Measurements from ENCODE around the gene MORN2. TPM values are rescaled to one million over a fixed set of nuclear protein-coding genes. Genes with fewer than 3 reads are reported as not detected.

The MORN2 gene
- total RNA-seq, 1 donor from 2014 or later: 26.4 TPM

DNA sequence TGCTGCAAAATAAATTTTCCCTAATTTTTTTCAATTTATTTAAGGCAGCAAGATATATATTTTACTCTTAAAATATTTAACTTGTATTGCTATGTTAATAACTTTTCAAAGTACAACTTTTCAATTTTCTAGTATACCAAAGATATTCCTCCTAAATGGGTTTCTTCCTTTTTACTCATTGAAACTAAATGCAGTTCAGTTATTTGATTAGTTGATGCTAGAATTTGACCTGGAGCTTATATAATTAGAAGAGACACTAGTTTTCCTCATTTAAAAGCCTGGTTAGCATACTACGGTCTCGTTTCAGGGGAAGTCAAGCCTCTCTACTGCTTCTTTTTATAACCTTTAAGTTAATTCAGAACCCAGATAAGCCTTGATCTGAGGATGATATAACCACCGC, 13.8 kb downstream of the MORN2 start, which contains the start of gene ARHGEF33:
TSS of gene ARHGEF33 (plus strand) at position 301 of the 400 bp plus-strand sequence. CDS start 29,573 bp downstream, outside the sequence.
- DNase-seq (ENCODE audit: low read depth): no peak

DNA sequence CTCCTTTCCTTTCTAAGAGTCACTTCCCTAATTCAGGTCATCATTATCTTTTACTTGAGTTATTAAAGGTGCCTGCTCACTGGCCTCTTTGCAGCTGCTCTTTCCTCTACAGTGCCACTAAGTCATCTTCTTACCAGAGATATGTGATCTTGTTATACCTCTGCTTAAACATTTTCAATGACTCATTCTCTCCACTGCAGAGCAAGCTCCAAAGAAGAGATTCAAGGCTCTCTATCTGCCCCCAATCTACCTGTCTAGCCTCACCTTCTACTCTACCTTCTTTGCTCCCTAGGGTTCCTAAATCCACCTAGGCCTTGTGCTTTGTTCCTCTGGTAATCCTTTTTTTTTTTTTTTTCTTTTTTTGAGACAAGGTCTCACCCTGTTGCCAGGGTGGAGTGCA, 17.0 kb downstream of the MORN2 start:
- no peak for DNase-seq (ENCODE audit: low read depth)

DNA sequence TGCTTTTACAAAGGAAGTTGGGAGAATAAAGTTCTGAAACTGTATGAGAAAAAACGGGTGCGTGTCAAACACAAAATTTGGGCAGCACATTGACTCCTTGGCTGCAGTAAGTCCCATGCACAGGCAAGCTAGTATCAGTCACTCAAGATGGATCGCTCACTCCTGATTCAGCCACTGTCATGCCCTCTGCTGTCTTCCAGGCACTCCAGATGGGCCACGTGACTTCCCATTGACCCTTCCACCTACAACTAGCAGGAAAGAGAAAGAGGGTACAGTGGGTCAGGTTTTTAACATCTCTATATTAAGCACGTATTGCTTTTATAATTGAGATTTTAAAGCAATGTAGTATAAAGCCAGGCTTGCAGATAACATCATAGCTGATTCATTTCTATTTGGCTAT, 22.5 kb downstream of the MORN2 start:
- DNase-seq (ENCODE audit: low read depth): no peak

DNA sequence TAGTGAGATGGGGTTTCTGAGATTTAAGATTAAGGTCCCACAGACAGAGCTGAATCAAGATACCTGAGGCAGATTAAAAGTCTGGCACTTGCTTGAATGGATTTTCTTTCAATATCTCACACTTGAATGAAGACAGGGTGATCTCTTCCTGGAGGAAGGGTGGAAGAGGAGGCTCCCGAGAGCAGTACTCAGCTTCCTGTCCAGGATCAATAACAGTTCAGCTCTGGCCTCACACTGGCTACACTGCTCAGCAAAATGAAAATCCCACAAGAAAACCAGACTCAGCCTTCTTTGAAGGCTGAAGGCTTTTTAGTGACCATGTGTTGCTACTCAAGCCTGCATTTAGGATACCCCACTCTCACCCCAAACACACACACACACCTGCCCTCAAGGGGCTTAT, 24.9 kb downstream of the MORN2 start:
- no peak for DNase-seq (ENCODE audit: low read depth)

- no peak for DNase-seq (ENCODE audit: low read depth)
These were observed 29.5 kb downstream of the MORN2 start for GRCh38 chr2:38905251-38905650.

DNA sequence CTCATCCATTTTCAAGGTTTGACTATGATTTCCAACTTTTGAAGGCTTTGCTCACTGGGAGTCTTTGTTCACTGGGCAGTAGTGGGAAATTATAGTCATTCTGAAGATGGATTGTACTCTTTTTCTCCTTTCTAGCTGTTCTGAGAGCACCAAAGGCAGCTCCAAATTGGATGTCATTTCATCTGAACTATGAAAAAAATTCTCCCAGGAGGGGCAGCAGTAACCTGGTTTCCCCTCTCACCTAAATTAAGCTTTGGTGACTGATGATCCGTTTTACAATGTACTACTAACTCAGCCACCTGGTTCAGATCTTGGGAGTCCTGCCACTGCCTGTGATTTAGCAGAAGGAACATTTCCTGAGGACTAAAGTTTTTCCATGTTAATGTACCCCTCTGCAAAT, 31.5 kb downstream of the MORN2 start:
- no peak for DNase-seq (ENCODE audit: low read depth)

GRCh38 chr2:38907743-38908562, 32.2 kb downstream of the MORN2 start:
- no peak for DNase-seq (ENCODE audit: low read depth)

DNA sequence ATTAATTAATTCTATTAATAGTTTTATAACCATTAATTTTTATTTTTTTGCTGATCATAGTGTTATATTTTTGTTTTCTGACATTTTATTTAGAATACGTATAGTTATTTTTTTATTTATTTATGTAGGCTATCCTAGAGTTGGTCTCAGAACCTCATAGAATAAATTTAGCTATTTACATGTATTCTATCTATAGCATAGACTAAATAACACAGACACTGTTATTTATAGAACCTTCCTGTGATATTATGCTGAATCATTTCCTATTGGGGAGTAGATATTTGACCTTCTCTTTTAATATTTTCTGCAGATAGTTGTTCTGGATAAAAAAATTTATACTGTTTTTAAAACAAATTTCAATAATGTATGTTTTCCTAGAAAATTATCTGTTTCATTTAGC, 34.1 kb downstream of the MORN2 start:
- DNase-seq (ENCODE audit: low read depth): no peak

DNA sequence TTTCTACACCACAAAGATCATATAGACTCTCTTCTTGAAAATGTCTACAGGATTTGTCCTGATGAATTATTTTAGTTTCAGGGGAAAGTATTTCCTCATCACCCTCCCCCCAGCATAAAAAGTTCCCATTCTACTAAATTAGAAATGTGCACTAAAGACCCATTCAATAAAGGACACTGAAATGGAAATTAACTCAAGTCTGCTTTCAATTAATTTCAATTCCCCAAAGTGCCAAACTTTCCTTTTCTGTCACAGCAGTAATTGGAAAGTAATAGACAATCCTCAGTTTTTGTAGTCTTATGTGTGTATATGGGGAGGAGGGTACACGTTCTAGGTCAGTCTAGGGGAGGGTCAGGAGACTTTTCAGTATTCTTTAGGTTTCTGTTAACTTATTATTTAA, 35.4 kb downstream of the MORN2 start:
- DNase-seq (ENCODE audit: low read depth): no peak

GRCh38 chr2:38912619-38913018, 36.8 kb downstream of the MORN2 start:
- no peak for DNase-seq (ENCODE audit: low read depth)

GRCh38 chr2:38922389-38922788, 46.6 kb downstream of the MORN2 start:
- no peak for DNase-seq (ENCODE audit: low read depth)

DNA sequence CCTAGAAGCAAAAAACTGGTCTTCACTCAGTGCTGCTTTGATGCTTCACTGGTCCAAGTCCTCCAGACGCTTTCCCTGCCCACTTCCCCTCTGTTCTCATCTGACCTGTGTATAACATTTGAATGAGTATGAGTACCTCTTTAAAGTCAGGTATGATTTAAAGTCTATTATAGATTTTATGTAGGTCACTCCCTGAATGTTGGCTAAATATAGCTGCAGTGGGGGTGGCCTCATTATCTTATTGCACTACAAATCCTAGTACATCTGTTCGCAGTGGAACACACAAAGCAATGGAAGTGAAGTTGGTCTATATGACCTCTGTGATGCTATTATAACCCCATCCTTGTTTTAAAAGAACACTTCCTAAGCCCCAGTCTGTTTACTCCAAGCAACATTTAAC, 47.1 kb downstream of the MORN2 start:
- DNase-seq (ENCODE audit: low read depth): no peak

DNA sequence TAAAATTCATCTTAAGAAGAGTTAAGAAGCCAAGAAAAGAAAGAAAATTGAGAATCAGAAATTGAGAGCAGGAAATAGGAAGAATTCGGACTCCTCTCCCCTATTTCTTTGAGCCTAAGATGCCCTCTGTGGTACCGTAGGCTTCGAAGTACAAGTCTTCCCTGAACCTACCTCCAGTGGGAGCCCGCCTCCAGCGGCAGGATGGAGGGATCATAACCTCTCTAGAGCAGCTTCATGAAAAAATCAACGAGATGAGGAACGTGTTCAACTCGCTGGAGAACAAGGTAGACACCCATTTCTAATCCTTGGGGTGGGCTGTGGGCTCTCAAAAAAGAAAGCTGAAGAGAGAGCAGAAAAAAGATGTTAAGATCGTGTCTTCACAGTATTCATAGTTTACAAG, 50.2 kb downstream of the MORN2 start:
- no peak for DNase-seq (ENCODE audit: low read depth)

DNA sequence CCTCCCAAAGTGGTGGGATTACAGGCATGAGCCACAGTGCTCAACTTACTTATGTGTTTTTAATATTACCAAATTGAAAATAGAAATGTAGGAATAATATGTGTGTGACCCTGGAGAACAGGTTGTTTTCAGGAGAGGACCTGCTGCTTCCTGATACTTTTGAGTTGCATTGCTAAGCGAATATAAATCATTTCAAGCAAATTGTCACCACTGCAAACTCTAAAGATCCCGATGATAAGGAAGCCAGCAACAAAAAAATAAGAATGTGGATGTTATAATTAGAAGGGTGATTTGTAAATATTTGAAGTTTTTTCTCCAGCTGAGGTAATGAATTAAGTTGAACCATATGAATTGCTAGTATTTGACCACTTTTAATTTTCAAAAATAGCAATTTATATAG, 54.8 kb downstream of the MORN2 start:
- no peak for DNase-seq (ENCODE audit: low read depth)

Other genes with a start within 250 kb of the MORN2 start
- 3.1 and 10.5 TPM in 2 replicates for gene GALM, start 209.9 kb upstream of the MORN2 start, total RNA-seq
- 121 and 160 TPM in 2 replicates for gene SRSF7, start 124.6 kb upstream of the MORN2 start, total RNA-seq
- gene GEMIN6, start 97.8 kb upstream of the MORN2 start, total RNA-seq: 10.4 and 12.5 TPM in 2 replicates
- 20.0 and 36.1 TPM in 2 replicates for gene DHX57, start within 50 bp of the MORN2 start, total RNA-seq
- gene ARHGEF33, start 13.9 kb downstream of the MORN2 start, total RNA-seq: 0.99 TPM in 1 of 2 replicates, not detected in the other
- gene SOS1, start 245.1 kb downstream of the MORN2 start, total RNA-seq: 9.6 and 34.3 TPM in 2 replicates

Data from renal cortical epithelial cell (primary cell).